ENCODE results near the gene ANTKMT.

- TF ChIP-seq CTCF (conservative IDR thresholded peaks at IDR 0.05 in 1 of 2, IDR thresholded peaks at IDR 0.05 in 1 of 2; ENCODE audit: low read depth in 1 of 2, low read length in 2 of 2) = no peak
- no peak for TF ChIP-seq EZH2 (IDR thresholded peaks at IDR 0.05; ENCODE audit: low read length, missing control alignments)
Measured at GRCh38 chr16:708019-708418, 12.9 kb upstream of the ANTKMT start.

Data from fibroblast of lung (primary cell).